ENCODE results near the gene CNIH4.
"Not testable (repeated sequence)": the region's sequence is repeated elsewhere in the genome, so short reads cannot be mapped to it uniquely, and the experiment has no call there.

Gene CNIH4

GRCh38 chr1:224399887-224400286 is 43.2 kb downstream of the CNIH4 start:
- no peak for DNase-seq (ENCODE audit: low read depth, low spot score)

DNA sequence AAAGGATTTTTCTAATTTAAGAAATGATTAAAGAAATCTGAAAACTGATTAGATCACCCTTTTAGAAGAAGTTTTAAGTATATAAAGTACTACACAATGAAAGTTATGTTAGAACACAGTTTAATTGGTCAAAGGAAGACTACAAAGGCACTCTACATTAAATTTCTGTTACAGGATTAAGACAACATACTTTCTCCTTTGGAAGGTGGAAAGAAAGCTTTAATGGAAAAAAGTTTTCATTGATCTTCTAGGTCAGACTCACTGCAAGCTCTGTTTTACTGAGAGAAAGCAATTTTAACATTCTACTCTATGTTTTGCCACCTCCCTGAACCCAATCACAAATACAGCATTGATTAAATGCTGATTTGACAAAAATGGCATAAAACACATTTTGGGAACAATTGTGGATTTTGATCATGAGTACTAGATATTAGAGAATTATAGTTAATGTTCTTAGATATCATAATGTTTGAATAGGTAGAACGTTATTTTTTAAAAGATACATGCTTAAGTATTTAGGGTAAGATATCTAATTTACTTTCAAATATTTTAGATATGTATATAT is 45.9 kb downstream of the CNIH4 start:
- no peak for DNase-seq (ENCODE audit: low read depth, low spot score)

DNA sequence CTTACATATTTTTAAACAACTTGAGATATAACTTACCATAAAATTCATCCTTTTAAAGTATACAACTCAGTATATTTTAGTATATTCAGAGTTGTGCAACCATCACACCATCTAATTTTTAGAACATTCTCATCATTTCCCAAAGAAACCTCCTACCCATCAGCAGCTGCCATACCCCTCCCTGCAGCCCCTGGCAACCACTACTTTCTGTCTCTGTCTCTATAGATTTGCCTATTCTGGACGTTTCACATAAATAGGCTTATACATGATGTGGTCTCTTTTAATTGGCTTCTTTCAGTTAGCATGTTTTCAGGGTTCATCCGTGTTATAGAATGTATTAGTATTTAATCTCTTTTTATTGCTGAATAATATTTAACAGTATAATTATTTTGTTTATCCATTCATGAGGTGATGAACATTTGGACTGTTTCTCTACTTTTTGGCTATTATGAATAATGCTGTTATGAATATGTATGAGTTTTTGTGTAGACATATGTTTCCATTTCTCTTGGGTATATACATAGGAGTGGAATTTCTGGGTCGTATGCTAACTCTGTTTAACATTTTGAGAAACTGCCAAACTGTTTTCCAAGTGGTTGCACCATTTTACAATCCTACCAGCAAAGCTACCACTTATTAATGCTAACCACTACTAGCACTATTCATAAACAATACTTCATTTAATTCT is 48.4 kb downstream of the CNIH4 start:
- DNase-seq (ENCODE audit: low read depth, low spot score) = no peak

GRCh38 chr1:224405604-224405970 is 48.9 kb downstream of the CNIH4 start:
- DNase-seq (ENCODE audit: low read depth, low spot score) = no peak

DNA sequence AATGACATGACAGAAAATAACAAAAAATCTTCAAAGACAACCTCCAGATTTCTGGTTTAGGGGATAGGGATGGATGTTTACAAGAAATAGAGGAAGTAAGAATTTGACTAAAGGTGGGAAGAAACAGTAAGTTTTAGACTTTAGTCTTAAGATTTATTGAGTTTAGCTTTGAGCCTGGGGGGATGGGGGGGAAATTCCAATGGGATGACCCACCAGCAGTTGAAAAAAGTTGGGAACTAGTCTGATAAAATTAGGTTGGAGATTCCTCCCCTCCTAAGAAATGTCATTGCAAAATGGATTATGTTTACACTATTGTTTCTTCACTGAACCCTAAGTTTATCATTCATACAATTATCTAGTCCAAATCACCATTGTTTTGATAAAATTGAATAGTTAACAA is 49.5 kb downstream of the CNIH4 start:
- no peak for DNase-seq (ENCODE audit: low read depth, low spot score)

DNA sequence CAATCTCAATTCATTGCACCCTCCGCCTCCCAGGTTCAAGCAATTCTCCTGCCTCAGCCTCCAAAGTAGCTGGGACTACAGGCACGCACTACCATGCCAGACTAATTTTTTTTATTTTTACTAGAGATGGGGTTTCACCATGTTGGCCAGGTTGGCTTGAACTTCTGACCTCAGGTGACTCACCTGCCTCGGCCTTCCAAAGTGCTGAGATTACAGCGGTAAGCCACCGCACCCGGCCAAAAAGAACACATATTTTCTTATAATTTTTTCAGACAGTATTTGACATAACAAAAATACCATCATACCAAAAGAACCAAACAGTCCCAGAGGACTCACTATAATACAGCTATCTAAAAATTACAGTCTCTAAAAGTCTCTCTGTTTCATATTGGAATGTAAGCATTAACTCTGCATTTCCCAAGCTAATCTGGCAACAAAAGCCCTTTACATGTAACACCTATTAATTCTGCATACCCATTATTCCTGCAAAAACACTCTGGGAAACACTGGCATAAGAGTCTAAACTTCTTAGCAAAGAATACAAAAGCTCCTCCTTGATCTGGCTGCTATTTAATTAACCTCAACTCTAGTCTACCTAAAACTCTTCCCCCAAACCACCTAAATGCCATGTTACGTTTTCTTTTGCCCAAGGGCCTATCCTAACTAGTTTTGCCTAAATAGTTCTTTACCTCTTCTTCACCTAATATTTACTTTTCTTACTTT is 51.1 kb downstream of the CNIH4 start:
- DNase-seq (ENCODE audit: low read depth, low spot score) = no peak

DNA sequence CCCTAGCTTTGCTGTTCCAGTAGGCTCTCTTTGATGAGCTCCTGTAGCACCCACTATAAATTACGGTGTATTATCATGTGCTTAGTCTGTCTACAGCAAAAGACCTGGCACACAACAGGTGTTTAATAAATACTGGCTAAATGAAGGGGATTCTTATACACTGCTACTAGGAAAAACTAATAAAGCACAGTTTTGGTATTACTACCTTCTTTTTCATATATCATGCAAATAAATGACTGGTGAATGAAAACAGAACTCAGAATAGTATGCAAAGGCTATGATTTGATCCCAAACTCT is 51.6 kb downstream of the CNIH4 start:
- DNase-seq (ENCODE audit: low read depth, low spot score) = no peak

DNA sequence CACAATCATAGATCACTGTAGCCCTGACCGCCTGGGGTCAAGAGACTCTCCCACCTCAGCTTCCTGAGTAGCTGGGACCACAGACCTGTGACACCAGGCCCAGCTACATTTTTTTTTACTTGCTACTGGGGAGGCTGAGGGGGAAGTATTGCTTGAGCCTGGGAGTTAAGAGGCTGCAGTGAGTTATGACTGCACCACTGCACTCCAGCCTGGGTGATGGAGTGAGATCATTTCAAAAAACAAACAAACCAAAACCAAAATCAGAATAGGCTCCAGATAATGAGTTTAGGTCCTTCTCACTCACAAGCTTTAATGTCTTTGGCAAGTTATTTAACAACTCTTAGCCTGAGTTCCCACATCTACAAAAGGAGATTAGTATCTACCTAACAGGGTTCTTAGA is 55.1 kb downstream of the CNIH4 start:
- DNase-seq (ENCODE audit: low read depth, low spot score) = no peak

GRCh38 chr1:224420106-224420505 is 63.4 kb downstream of the CNIH4 start:
- DNase-seq (ENCODE audit: low read depth, low spot score) = no peak

DNA sequence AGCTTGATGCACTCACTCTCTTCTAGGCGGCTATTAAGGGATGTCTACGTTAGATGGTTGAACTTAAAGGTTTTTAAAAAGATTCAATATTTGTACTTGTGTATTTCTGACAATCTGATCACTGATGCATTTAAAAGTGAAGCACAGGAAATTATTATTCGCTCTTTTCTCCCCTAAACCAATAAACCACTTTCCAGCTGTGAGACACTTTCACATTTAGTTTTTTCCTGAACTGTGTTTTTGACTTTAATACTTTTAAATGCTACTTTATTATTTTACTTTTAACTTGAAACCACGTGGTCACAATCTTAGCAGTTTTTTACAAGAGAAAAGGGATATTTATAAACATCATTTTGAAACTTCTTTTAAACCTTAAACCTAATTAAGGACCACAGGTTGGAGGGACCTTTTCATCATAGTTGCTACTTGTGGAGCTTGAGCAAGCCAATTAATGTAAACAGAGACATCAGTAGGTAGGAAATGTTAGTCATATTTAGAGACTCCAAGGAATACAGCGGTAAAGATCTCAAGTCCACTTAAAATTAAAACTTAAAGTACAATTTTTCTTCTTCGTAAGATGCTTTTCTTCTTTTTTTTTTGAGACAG is 68.7 kb downstream of the CNIH4 start:
- DNase-seq (ENCODE audit: low read depth, low spot score) = no peak

DNA sequence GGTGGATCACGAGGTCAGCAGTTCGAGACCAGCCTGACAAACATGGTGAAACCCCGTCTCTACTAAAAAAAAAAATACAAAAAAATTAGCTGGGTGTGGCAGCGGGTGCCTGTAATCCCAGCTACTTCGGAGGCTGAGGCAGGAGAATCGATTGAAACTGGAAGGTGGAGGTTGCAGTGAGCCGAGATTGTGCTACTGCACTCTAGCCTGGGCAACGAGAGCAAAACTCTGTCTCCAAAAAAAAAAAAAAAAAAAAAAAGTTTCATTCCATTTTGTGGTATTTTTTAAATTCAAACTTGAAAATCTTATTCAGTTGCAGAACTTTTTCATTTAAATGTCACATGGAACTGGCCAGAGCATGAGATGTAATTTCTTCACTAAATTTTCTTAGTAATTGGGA is 70.2 kb downstream of the CNIH4 start:
- not testable (repeated sequence) for DNase-seq (ENCODE audit: low read depth, low spot score)

- DNase-seq (ENCODE audit: low read depth, low spot score) = no peak
Measured at GRCh38 chr1:224427346-224427745, 70.7 kb downstream of the CNIH4 start.

DNA sequence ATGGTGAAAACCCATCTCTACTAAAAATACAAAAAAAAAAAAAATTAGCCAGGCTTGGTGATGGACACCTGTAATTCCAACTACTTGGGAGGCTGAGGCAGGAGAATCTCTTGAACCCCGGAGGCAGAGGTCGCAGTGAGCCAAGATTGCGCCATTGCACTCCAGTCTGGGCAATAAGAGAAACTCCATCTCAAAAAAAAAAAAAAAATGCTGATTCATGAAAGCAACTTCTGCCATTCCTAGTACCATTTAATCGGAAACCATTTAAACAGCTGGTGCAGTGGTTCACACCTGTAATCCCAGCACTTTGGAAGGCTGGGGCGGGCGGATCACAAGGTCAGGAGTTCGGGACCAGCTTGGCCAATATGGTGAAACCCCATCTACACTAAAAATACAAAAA is 72.0 kb downstream of the CNIH4 start:
- not testable (repeated sequence) for DNase-seq (ENCODE audit: low read depth, low spot score)

Measured in activated naive CD8-positive, alpha-beta T cell treated with anti-CD3 and anti-CD28 coated beads, Interleukin-2, amount 50 U/mL, for 16 hours (primary cell).